K562 (cell line): Measurements from ENCODE around the gene BCL10. TPM values are rescaled to one million over a fixed set of nuclear protein-coding genes. Genes with fewer than 3 reads are reported as not detected.

Source experiments
- ARID1B ChIP-seq: fragments of 450-650 bp; IDR thresholded peaks from 2 replicates; pipeline ENCODE4 v1.6.1; 2016; ENCODE audit warnings: antibody characterized with exemption, mild to moderate bottlenecking, inconsistent platforms
- ASH1L ChIP-seq: fragments of 450-650 bp; IDR thresholded peaks from 2 replicates; pipeline ENCODE4 v1.6.1; 2018; ENCODE audit warnings: borderline replicate concordance, mild to moderate bottlenecking, low read depth; ENCODE audit not compliant: partially characterized antibody
- ATF1 ChIP-seq, 2 experiments: fragments of 450-650 bp in 1 of 2; IDR thresholded peaks; 2 replicates each; pipeline ENCODE4 v1.6.1; 2016; ENCODE audit warnings: missing compliant biosample characterization in 1 of 2, missing genetic modification characterization in 1 of 2
- DPF2 ChIP-seq: fragments of 450-650 bp; IDR thresholded peaks from 2 replicates; pipeline ENCODE4 v1.6.1; 2016
- FOXK1 ChIP-seq: sonication (generic); formaldehyde crosslinking; IDR thresholded peaks from 2 replicates; pipeline ENCODE4 v1.8.0; 2022; ENCODE audit warnings: missing genetic modification reagents, mild to moderate bottlenecking, borderline replicate concordance
- JUNB ChIP-seq: fragments of 450-650 bp; formaldehyde crosslinking; conservative IDR thresholded peaks from 2 replicates; pipeline ENCODE4 v1.4.0; 2020; ENCODE audit warnings: mild to moderate bottlenecking
- KDM1A ChIP-seq, 2 experiments: fragments of 450-650 bp; IDR thresholded peaks; 2 replicates each; pipeline ENCODE4 v1.6.1; 2016; ENCODE audit warnings: mild to moderate bottlenecking in 2 of 2
- NFE2L1 ChIP-seq: fragments of 450-650 bp; IDR thresholded peaks from 2 replicates; pipeline ENCODE4 v1.6.1; 2016; ENCODE audit warnings: missing genetic modification characterization, low read depth, mild to moderate bottlenecking, missing compliant biosample characterization, moderate library complexity, borderline replicate concordance
- POU5F1 ChIP-seq: fragments of 150-350 bp; IDR thresholded peaks from 2 replicates; pipeline ENCODE4 v1.6.1; 2014; ENCODE audit warnings: borderline replicate concordance, low read length, low read depth, mild to moderate bottlenecking; ENCODE audit not compliant: partially characterized antibody
- TGIF2 ChIP-seq: sonication (generic); formaldehyde crosslinking; IDR thresholded peaks from 2 replicates; pipeline ENCODE4 v1.8.1; 2022; ENCODE audit warnings: mild to moderate bottlenecking, missing genetic modification reagents, moderate library complexity
- WHSC1 ChIP-seq: IDR thresholded peaks from one replicate; pipeline ENCODE4 v1.6.1; 2012; ENCODE audit warnings: low read length, control low read depth, inconsistent platforms
- YY1 ChIP-seq, 3 experiments: IDR thresholded peaks; 2 replicates each; pipeline ENCODE4 v1.6.1; 2011; ENCODE audit warnings: low read length in 2 of 3, mild to moderate bottlenecking in 2 of 3, moderate library complexity in 2 of 3, borderline replicate concordance in 1 of 3, control low read depth in 1 of 3, low read depth in 1 of 3; ENCODE audit not compliant: insufficient read depth in 3 of 3, insufficient replicate concordance in 2 of 3, control insufficient read depth in 1 of 3, insufficient read length in 1 of 3; ENCODE audit errors: extremely low read depth in 1 of 3
- ZBTB1 ChIP-seq: sonication (generic); formaldehyde crosslinking; IDR thresholded peaks from 2 replicates; pipeline ENCODE4 v1.8.1; 2023; ENCODE audit warnings: missing genetic modification reagents, low read depth, mild to moderate bottlenecking, borderline replicate concordance
- ZNF311 ChIP-seq: fragments of 250-450 bp; sonication (Bioruptor Pico); IDR thresholded peaks from 2 replicates; pipeline ENCODE4 v1.4.0; 2020; ENCODE audit warnings: mild to moderate bottlenecking, moderate library complexity
- ZNF384 ChIP-seq: IDR thresholded peaks from 2 replicates; pipeline ENCODE4 v1.6.1; 2012; ENCODE audit warnings: low read depth, low read length, improper control_type of control experiment
- ZNF408 ChIP-seq: fragments of 250-450 bp; sonication (Bioruptor Pico); IDR thresholded peaks from 2 replicates; pipeline ENCODE4 v1.4.0; 2020; ENCODE audit warnings: low read depth, mild to moderate bottlenecking, moderate library complexity
- ZNF431 ChIP-seq: sonication (generic); formaldehyde crosslinking; IDR thresholded peaks from 2 replicates; pipeline ENCODE4 v1.8.0; 2022; ENCODE audit warnings: mild to moderate bottlenecking, missing genetic modification reagents
- polyA plus RNA-seq, 8 experiments: library from polyadenylated mRNA; depleted of rRNA in 4 of 8; stranded (reverse) in 5 of 8; unstranded in 3 of 8; fragments of >200 nt; fragmentation: Nextera tagmentation in 2 of 8; fragmentation: Illumina TruSeq in 1 of 8; extraction: Ambion mirVana in 2 of 8; extraction: Trizol in 1 of 8; gene quantifications; 2 replicates each; pipeline versions ENCODE4 v1.2.1 to v1.2.3, GENCODE V29; 2011 to 2014; ENCODE audit warnings: inconsistent platforms in 1 of 8, missing spikeins in 1 of 8
- total RNA-seq, 7 experiments: library from RNA; depleted of rRNA in 6 of 7; stranded (reverse); fragments of >200 nt in 6 of 7; fragmentation: Illumina TruSeq in 2 of 7; extraction: Trizol in 2 of 7; gene quantifications; 2 replicates each; pipeline versions ENCODE4 v1.2.1 to v1.2.3, GENCODE V29; 2011 to 2021; ENCODE audit warnings: low replicate concordance in 1 of 7
- TF ChIP-seq, protein P1 (sequence below), 3 experiments: fragments of 200-800 bp in 1 of 3; fragments of 250-450 bp in 1 of 3; fragments of 450-650 bp in 1 of 3; sonication (Bioruptor Pico) in 1 of 3; sonication (Bioruptor generic) in 1 of 3; formaldehyde crosslinking in 1 of 3; IDR thresholded peaks; 2 replicates each; pipeline versions ENCODE4 v1.6.1 to v1.8.0; 2016 to 2022; ENCODE audit warnings: mild to moderate bottlenecking in 2 of 3, missing genetic modification characterization in 2 of 3, missing compliant biosample characterization in 1 of 3, moderate library complexity in 1 of 3
- TF ChIP-seq, protein P2 (sequence below): fragments of 450-650 bp; IDR thresholded peaks from 2 replicates; pipeline ENCODE4 v1.6.1; 2017; ENCODE audit warnings: antibody characterized with exemption, mild to moderate bottlenecking

BCL10 gene
- total and polyA plus RNA-seq, 9 of the 15 experiments (the other 6 are each of a cell fraction or from before 2014, with no cell fraction given) = 8.0 to 19.4 (median 12.3) TPM

DNA sequence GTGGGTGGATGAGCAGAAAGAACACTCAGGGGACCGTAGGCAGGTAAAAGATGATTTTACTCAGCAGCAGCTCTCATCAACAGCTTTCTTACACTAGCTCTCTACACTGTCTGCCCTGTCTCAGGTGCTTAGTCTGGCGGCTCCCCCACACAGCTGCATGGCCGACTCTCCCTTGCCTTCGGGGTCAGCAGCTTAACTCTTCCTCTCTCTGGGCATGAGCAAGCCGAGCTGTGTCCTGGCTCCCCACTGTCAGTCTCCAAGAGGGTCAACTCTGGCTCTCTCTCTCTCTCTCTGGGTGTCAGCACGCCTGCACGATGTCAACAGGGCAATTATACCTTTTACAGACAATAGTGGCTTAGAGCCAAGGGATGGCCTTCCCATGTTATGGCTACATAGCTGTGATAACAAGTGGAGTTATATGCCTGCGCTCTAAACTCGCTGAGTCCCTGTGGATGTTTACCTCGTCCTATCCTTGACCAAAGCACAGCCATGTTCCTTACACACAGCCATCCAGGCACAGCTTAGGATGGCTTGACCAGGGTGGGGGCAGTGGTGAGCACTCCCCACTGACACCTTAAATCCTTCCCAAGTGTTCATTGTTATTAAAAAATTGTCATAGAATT, 3.1 kb upstream of the BCL10 start (continued):
- TF ChIP-seq, protein P1, sequence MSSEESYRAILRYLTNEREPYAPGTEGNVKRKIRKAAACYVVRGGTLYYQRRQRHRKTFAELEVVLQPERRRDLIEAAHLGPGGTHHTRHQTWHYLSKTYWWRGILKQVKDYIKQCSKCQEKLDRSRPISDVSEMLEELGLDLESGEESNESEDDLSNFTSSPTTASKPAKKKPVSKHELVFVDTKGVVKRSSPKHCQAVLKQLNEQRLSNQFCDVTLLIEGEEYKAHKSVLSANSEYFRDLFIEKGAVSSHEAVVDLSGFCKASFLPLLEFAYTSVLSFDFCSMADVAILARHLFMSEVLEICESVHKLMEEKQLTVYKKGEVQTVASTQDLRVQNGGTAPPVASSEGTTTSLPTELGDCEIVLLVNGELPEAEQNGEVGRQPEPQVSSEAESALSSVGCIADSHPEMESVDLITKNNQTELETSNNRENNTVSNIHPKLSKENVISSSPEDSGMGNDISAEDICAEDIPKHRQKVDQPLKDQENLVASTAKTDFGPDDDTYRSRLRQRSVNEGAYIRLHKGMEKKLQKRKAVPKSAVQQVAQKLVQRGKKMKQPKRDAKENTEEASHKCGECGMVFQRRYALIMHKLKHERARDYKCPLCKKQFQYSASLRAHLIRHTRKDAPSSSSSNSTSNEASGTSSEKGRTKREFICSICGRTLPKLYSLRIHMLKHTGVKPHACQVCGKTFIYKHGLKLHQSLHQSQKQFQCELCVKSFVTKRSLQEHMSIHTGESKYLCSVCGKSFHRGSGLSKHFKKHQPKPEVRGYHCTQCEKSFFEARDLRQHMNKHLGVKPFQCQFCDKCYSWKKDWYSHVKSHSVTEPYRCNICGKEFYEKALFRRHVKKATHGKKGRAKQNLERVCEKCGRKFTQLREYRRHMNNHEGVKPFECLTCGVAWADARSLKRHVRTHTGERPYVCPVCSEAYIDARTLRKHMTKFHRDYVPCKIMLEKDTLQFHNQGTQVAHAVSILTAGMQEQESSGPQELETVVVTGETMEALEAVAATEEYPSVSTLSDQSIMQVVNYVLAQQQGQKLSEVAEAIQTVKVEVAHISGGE (CRISPR knock-in tag; IDR thresholded peaks at IDR 0.05) = 0 out of 6 replicates have a peak, but pooled peaks of 1 of the 3 experiments have one; percentile 38
- TF ChIP-seq, protein P2, sequence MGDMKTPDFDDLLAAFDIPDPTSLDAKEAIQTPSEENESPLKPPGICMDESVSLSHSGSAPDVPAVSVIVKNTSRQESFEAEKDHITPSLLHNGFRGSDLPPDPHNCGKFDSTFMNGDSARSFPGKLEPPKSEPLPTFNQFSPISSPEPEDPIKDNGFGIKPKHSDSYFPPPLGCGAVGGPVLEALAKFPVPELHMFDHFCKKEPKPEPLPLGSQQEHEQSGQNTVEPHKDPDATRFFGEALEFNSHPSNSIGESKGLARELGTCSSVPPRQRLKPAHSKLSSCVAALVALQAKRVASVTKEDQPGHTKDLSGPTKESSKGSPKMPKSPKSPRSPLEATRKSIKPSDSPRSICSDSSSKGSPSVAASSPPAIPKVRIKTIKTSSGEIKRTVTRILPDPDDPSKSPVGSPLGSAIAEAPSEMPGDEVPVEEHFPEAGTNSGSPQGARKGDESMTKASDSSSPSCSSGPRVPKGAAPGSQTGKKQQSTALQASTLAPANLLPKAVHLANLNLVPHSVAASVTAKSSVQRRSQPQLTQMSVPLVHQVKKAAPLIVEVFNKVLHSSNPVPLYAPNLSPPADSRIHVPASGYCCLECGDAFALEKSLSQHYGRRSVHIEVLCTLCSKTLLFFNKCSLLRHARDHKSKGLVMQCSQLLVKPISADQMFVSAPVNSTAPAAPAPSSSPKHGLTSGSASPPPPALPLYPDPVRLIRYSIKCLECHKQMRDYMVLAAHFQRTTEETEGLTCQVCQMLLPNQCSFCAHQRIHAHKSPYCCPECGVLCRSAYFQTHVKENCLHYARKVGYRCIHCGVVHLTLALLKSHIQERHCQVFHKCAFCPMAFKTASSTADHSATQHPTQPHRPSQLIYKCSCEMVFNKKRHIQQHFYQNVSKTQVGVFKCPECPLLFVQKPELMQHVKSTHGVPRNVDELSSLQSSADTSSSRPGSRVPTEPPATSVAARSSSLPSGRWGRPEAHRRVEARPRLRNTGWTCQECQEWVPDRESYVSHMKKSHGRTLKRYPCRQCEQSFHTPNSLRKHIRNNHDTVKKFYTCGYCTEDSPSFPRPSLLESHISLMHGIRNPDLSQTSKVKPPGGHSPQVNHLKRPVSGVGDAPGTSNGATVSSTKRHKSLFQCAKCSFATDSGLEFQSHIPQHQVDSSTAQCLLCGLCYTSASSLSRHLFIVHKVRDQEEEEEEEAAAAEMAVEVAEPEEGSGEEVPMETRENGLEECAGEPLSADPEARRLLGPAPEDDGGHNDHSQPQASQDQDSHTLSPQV = peak; percentile 98
- no peak for TF ChIP-seq FOXK1 (CRISPR knock-in tag)
- TF ChIP-seq DPF2 = no peak
- TF ChIP-seq YY1 (IDR thresholded peaks at IDR 0.05; ENCODE audit: borderline replicate concordance in 1 of 3, control insufficient read depth in 1 of 3, extremely low read depth in 1 of 3, insufficient read depth in 3 of 3, insufficient read length in 1 of 3, insufficient replicate concordance in 2 of 3, low read depth in 1 of 3, low read length in 2 of 3) = no peak
- TF ChIP-seq ZNF311 = peak; percentile 90
- no peak for TF ChIP-seq ARID1B
- TF ChIP-seq JUNB = no peak
- no peak for TF ChIP-seq KDM1A (IDR thresholded peaks at IDR 0.05)
- TF ChIP-seq POU5F1 = no peak
- TF ChIP-seq NFE2L1 (tag) = 0 out of 2 replicates have a peak, but pooled peaks have one; percentile 14
- no peak for TF ChIP-seq ATF1 (CRISPR knock-in tag; IDR thresholded peaks at IDR 0.05)
- TF ChIP-seq ATF1 (tag; IDR thresholded peaks at IDR 0.05) = peak; percentile 10; the same call in 1 of the 2 replicates
- no peak for TF ChIP-seq ZNF408 (CRISPR knock-in tag)
- TF ChIP-seq ZNF384 = no peak
- no peak for TF ChIP-seq ASH1L
- TF ChIP-seq TGIF2 (CRISPR knock-in tag) = no peak
- no peak for TF ChIP-seq WHSC1
- no peak for TF ChIP-seq ZBTB1 (CRISPR knock-in tag)
- TF ChIP-seq ZNF431 (CRISPR knock-in tag) = no peak
